ENCODE measurements around the gene LRCH1.
"Not testable (repeated sequence)": the region's sequence is repeated elsewhere in the genome, so short reads cannot be mapped to it uniquely, and the experiment has no call there.

Gene LRCH1

DNA sequence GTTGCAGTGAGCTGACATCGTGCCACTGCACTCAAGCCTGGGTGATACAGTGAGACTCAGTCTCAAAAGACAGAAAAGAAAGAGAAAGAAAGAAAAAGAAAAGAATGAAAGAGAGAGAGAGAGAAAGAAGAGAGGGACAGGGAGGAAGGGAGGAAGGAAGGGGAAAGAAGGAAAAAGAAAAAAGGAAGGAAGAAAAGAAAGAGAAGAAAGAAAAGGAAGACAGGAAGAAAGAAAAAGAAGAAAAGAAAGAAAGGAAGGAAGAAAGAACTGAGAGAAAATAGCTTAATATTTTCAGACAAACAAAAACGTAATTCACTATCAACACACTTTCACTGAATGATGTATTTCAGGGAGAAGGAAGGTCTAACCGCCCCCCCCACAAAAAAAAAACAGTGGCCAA, 204.7 kb downstream of the LRCH1 start:
- DNase-seq (ENCODE audit: low spot score), result no peak
- Histone ChIP-seq H3K27ac (peak overlapping the region in 1 of 2 donors; percentile 42), H3K4me3 (no peak overlapping the region)
- TF ChIP-seq CTCF (IDR thresholded peaks at IDR 0.05), result no peak

DNA sequence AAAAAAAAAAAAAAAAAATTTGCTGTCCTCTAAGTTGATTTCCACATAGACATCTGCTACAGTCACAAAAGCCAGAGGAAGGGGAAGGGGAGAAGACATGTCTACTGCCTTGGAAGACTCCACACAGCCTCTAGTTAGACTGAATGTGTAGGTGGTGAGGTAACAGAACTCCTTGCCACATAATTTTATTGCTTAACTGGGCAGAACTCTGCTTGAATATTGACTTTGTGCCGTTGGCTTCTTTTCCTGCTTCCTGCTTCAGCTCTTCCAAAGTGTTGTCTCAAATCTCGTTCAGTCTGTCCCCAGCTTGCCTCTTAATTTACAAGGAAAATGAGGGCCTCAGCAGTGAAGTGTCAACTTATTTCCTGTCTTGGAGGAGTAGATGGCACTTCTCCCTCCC, 206.9 kb downstream of the LRCH1 start:
- Histone ChIP-seq H3K27ac (peak overlapping the region; percentile 63 to 72), H3K4me3 (no peak overlapping the region)
- DNase-seq (ENCODE audit: low spot score), result no peak
- TF ChIP-seq CTCF (IDR thresholded peaks at IDR 0.05), result no peak

DNA sequence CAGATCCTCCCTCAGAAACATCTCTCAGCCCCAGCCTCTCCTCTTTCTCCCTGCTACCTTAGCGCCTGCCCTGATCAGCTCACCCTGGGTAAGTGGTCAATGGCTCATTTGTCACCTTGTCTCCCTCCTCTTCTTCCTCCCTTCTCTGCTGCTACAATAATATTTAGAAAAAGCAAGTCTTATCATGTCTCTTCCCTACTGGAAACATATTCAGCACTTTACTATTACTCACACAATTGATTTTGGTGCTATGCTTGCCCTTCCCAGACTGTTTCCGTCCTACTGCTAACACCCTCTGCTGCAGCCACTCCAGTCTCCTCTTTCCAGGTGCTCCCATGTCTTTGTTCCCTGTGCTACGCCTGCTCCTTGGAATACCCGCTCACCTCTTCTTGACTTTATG, 208.2 kb downstream of the LRCH1 start:
- no peak overlapping the region for H3K4me3 ChIP-seq
- TF ChIP-seq CTCF (IDR thresholded peaks at IDR 0.05), result no peak
- no peak overlapping the region for H3K27ac ChIP-seq
- DNase-seq (ENCODE audit: low spot score), result no peak

DNA sequence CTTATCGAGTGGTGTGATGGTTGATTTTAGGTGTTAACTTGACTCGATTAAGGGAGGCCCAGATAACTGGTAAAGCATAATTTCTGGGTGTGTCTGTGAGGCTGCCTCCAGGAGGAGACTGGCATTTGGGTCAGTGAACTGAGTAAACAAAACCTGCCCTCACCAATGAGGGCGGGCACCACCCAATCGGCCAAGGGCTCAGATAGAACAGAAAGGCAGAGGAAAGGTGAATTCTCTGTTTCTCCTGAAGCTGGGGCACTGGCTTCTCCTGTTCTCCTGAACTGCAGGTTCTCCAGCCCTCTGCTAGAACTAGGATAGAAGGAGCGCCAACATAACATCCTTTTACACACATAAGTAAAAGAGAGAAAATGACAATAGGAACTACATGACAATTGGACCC, 208.9 kb downstream of the LRCH1 start:
- no peak overlapping the region for H3K4me3 ChIP-seq
- no peak for DNase-seq (ENCODE audit: low spot score)
- TF ChIP-seq CTCF (IDR thresholded peaks at IDR 0.05), result no peak
- no peak overlapping the region for H3K27ac ChIP-seq

GRCh38 chr13:46769925-46770324, 217.0 kb downstream of the LRCH1 start:
- not testable (repeated sequence) for DNase-seq (ENCODE audit: low spot score); H3K27ac ChIP-seq; H3K4me3 ChIP-seq

GRCh38 chr13:46771693-46772092, 218.7 kb downstream of the LRCH1 start:
- TF ChIP-seq CTCF (IDR thresholded peaks at IDR 0.05), result no peak
- no peak overlapping the region for H3K27ac ChIP-seq
- DNase-seq (ENCODE audit: low spot score), result no peak
- H3K4me3 ChIP-seq, result no peak overlapping the region

DNA sequence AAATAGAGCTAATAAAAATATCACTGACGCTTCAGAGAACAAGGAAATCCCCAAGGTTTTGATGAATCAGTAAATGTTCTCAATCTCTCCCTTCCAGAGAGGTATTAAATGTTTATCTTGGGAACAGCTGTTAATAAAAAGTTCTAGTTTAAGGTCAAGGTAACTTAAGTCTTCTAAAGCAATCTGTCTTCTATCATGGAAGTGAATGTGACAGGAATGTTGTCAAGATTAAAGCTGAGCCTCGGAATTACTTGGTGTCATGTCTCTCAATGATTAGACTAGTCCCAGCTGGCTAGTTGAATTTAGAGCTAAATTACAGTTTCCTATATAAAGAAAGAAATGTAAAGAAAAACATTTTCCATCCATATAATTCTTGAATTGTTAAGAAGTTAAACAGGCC, 220.6 kb downstream of the LRCH1 start:
- H3K27ac ChIP-seq, result peak overlapping the region; percentile 60 to 64
- H3K4me3 ChIP-seq, result no peak overlapping the region
- no peak for DNase-seq (ENCODE audit: low spot score)
- no peak for TF ChIP-seq CTCF (IDR thresholded peaks at IDR 0.05)

Measured in coronary artery (tissue), 2 donors.